HG02763 (cell line): ENCODE data around the gene ZNF688.
"Not testable (repeated sequence)": the region's sequence is repeated elsewhere in the genome, so short reads cannot be mapped to it uniquely, and the experiment has no call there.

ENCODE experiments used
- ATAC-seq: cut with Tn5 transposase; IDR thresholded peaks from one replicate; pipeline ENCODE4 v1.9.1; 2021; ENCODE audit warnings: mild to moderate bottlenecking, moderate library complexity; ENCODE audit not compliant: unreplicated experiment

The ZNF688 gene

GRCh38 chr16:30535106-30535776 lies 36.3 kb downstream of the ZNF688 start:
- ATAC-seq = peak; percentile 14

DNA sequence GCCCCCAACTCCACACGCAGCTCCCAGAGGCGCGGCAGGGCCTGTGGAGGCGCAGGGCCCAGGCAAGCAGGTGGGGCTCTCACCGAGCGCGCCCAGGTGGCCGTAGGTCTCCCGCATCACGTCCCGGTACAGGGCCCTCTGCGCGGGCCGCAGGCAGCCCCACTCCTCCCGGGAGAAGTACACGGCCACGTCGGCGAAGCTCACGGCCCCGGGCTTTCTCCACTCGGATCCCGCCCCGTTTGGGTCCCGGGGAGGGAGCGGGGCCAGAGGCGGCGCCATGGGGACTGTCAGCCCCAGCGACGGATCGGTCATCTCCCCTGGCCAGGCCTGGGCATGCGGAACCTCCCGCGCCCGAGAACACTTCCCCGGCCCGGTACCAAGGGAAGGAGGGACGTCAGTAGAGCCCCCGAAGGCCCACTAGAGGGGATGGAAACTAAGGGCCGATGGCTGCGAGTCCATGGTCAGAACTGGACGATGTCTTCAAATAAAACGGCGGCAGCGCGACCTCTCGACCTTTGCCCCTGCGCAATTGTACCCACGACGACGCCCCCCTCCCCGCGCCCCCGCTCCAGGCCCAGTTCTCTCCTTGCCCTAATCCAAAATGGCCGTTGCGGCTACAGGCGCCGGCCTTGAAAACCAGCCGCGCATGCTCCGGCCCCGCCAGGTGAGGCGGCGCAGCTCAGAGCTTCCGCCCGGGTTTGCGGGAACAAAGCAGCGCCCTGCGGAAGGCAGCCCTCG lies 37.0 kb downstream of the ZNF688 start, which contains the start of gene ZNF747:
TSS of gene ZNF747 (minus strand) at position 491 of the 738 bp plus-strand sequence. CDS start at position 312, 179 bp downstream.
- peak; percentile 63 for ATAC-seq

DNA sequence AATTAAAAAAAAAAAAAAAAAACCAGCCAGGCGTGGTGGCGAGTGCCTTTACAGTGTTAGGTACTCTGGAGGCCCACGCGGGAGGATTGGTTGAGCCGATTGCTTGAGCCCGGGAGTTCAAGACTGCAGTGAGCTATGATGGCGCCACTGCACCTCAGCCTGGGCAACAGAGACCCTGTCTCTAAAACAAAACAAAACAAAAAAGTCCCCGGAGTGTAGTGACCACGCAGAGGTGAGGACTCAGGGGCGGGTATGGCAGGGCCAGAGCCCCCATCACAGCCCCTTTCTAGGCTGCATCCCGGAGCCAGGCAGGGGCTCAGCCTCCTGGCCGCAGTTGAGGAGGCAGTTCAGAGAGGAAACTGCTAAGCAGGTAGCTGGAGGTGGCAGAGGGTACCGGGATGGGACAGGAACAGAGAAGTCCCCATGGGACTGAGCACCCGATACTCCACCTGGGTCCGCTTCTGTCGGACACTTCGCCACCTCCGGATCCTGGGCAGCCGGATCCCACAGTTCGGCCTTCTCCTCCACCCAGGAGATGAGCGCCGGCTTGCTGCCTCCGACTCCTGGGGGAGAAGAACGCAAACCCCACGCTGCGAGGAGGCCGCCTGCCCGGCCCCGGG lies 37.7 kb downstream of the ZNF688 start:
- peak; percentile 17 for ATAC-seq

GRCh38 chr16:30533146-30533522 lies 38.4 kb downstream of the ZNF688 start:
- ATAC-seq = no peak

GRCh38 chr16:30532285-30533145 lies 39.0 kb downstream of the ZNF688 start:
- no peak for ATAC-seq

GRCh38 chr16:30530163-30531037 lies 41.1 kb downstream of the ZNF688 start:
- ATAC-seq = no peak

DNA sequence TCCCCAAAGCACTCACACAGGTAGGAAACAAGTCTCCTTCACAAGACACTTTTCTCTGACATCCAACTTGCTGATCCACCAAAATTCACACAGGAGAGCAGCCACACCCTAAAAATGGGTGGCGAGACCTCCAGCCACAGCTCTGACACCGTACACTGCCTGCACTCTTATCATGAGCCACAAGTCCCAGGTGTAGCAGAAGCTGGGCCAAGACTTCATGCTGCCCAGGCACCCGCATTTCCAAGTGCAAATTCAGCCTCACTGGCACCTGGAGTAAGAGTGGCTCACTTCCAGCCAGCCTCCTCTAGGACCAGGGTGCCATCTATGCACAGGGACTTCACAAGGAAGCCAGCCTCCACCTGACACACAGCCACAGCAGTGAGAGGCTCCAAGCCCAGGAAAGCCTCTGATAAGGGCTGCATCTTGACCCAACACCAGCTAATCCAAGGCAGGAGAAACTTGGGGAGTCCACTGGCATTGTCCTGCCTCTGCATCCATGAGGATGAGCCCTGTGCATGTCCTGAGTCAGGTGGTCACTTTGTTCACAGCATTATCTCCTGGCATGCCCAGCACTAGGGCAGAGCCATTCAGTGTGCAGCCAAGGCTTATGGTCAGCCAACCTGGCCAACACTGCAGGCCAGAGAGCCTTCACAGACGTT lies 42.6 kb downstream of the ZNF688 start:
- no peak for ATAC-seq

DNA sequence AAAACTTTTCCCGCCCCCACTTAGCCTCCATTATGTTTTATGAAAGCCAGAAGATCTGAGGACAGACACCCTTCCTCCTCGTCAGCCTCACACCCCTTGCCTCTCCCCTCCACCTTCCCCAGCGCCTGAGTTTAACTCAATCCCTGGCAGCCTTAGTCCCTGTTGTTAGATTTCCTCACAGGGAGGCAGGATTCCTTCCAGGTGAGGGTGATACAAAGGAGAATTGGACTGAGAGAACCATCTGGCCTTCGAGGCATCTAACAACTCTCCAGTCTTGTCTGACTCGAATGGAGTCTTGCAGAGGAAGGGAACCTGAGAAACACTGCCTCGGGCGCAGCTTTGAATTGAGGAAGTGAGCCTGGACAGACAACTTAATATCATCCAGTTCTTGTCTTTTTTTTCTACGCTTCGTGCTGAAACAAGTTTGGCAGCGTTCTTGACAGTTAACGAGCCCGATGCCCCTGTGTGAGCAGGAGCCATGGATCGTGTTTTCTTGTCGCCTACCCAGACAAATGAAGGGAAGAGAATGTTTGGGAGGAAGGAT lies 43.8 kb downstream of the ZNF688 start:
- no peak for ATAC-seq

GRCh38 chr16:30526823-30527634 lies 44.5 kb downstream of the ZNF688 start:
- ATAC-seq = peak; percentile 67

DNA sequence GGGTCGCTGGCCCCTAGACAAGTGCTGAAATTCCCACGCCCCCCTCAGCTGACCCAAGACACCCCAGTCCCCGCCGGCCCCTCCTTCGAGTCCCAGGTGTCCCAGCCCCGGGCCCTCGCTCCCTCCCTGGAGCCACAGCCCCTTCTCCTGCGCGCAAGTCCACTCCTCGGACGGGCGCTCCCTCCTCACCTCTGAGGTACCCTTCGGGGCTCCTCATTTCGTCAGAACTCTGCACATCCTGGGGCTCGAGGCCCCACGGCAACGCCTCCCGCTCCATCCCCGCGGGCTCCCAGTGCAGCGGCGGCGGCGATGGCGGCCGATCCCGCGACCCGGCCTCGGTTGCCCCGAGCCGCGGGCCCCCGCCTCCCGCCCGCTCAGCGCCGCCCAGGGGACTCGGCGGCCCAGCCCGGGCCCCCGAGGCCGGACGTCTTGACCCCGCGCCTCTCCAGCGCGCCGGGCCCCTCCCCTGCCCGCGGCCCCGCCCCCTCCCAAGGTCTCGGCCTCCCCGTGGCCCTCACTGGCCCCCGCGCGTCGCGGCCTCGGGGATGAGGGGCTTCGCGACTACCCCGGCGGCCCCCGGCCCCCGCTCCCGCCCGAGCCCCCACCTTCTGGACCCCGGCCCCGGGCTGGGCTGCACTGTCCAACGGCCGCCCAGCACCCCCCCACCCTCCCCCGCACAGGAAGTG lies 45.2 kb downstream of the ZNF688 start, which contains the start of gene ZNF768:
TSS of gene ZNF768 (minus strand) at position 430 of the 686 bp plus-strand sequence. CDS start at position 277, 153 bp downstream.
- ATAC-seq = peak; percentile 25

DNA sequence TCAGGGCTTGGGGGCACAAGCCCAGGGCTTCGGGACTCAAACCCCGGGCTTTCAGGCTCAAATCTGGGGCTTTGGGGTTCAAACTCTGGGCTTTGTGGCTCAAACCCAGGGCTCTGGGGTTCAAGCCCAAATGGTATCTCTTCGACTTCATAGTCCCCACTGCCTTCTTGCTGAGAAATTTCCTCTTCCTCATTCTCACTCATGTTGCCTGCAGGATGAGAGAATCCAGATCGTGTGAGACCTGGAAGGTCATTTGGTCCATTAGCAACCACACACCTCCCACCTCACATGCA lies 45.7 kb downstream of the ZNF688 start:
- no peak for ATAC-seq

DNA sequence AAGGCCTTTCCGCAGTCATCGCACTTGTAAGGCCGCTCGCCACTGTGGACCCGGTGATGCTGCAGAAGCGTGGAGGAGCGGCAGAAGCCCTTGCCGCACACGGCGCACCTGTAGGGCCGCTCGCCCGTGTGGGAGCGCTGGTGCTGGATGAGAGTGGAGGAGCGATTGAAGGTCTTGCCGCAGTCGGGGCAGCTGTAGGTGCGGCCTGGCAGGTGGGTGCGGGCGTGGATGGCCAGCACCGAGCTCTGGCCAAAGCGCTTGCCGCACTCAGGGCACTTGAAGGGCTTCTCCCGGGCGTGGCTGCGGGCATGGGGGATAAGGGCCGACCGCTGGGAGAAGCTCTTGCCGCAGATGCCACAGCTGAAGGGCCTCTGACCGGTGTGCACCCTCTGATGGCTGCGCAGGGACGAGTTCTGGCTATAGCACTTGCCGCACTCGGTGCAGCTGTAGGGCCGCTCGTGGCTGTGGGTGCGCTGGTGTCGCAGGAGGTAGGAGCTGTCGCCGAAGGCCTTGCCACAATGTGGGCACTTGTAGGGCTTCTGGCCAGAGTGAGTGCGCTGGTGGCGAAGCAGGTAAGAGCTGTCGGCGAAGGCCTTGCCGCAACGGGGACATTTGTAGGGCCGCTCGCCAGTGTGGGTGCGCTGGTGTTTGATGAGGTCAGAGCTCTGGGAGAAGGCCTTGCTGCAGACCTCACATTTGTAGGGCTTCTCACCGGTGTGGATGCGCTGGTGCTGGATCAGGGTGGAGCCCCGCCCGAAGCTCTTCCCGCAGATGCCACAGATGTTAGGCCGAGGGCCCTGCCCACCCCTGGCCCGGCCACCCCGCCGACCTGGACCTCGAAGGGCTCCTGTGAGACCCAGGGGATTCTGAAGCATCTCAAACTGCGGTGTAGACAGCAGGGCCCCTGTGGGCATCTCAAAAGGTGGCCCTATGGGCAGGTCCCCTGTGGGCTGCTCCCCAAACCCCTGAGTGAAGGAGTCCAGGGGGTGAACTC lies 46.6 kb downstream of the ZNF688 start:
- ATAC-seq = no peak

DNA sequence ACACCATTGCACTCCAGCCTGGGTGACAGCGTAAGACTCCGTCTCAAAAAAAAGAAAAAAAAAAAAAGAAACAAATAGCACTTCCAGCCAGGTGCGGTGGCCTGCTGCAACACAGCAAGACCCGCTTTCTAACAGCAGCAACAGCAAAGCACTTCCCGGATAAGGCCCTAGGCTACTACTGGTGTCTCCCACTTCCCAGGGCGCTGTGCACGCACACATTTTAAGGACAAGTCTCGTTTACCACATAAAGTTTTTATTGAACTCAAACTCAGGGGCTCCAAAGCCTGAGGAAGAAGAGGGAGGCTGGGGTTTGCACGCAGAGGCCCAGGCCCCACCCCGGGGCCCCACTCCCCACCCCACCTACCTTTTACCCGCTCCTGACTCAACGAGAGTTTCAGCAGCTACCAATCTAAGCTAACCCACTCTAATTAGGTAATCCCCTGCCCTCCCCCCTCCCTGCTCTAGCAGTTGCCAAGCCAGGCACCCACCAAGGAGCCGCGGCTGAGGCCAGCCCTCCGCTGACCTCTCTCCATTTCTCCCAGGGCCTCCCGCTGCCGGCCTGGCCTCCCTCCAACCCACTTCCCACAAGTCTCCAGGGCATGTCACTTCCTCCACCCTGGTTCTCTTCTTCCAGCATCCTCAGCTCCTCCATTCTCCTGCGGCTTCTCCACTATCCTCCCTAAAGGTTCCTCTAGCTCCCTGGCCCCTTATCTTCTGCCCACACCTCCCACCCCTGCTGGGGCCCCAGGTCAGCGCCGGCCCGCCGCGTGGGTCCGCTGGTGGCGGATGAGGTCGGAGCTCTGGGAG lies 47.5 kb downstream of the ZNF688 start:
- no peak for ATAC-seq

- not testable (repeated sequence) for ATAC-seq
Measured at GRCh38 chr16:30522702-30523463, 48.6 kb downstream of the ZNF688 start.
